HepG2 (cell line): ENCODE results near the gene UBXN2A. TPM values are rescaled to one million over a fixed set of nuclear protein-coding genes. Genes with fewer than 3 reads are reported as not detected.

Source experiments
- ARID2 ChIP-seq: sonication (generic); formaldehyde crosslinking; IDR thresholded peaks from 2 replicates; pipeline ENCODE4 v1.8.1; 2022; ENCODE audit warnings: mild to moderate bottlenecking, missing genetic modification reagents, borderline replicate concordance
- GABPA ChIP-seq, 2 experiments: IDR thresholded peaks; 2 replicates each; pipeline ENCODE4 v1.6.1; 2011 to 2016; ENCODE audit warnings: low read depth in 2 of 2, low read length in 1 of 2, missing biosample characterization in 1 of 2, missing genetic modification characterization in 1 of 2
- GTF2F1 ChIP-seq: fragments of 150-350 bp; IDR thresholded peaks from 2 replicates; pipeline ENCODE4 v1.6.1; 2014; ENCODE audit warnings: low read length
- HHEX ChIP-seq: IDR thresholded peaks from 2 replicates; pipeline ENCODE4 v1.6.1; 2016; ENCODE audit warnings: control low read depth
- KAT8 ChIP-seq: IDR thresholded peaks from 2 replicates; pipeline ENCODE4 v1.6.1; 2016; ENCODE audit warnings: missing genetic modification reagents, missing compliant biosample characterization
- MIXL1 ChIP-seq: IDR thresholded peaks from 2 replicates; pipeline ENCODE4 v1.6.1; 2016
- MXD3 ChIP-seq: IDR thresholded peaks from 2 replicates; pipeline ENCODE4 v1.6.1; 2016; ENCODE audit warnings: mild to moderate bottlenecking, missing biosample characterization, missing genetic modification reagents
- NFIC ChIP-seq: IDR thresholded peaks from 2 replicates; pipeline ENCODE4 v1.6.1; 2012; ENCODE audit warnings: mild to moderate bottlenecking, low read length, inconsistent platforms
- NFYC ChIP-seq: IDR thresholded peaks from 2 replicates; pipeline ENCODE4 v1.6.1; 2016; ENCODE audit warnings: missing genetic modification reagents, missing compliant biosample characterization
- SMYD3 ChIP-seq: sonication (generic); formaldehyde crosslinking; IDR thresholded peaks from 2 replicates; pipeline ENCODE4 v1.8.1; 2023; ENCODE audit warnings: mild to moderate bottlenecking, missing genetic modification reagents
- SOX5 ChIP-seq: IDR thresholded peaks from 2 replicates; pipeline ENCODE4 v1.6.1; 2016; ENCODE audit warnings: borderline replicate concordance
- SRF ChIP-seq: IDR thresholded peaks from 2 replicates; pipeline ENCODE4 v1.6.1; 2011; ENCODE audit warnings: mild to moderate bottlenecking, low read depth, low read length, moderate library complexity
- TBX2 ChIP-seq: sonication (generic); formaldehyde crosslinking; IDR thresholded peaks from 2 replicates; pipeline ENCODE4 v1.5.0; 2020; ENCODE audit warnings: missing genetic modification reagents, mild to moderate bottlenecking, borderline replicate concordance
- TCF7L2 ChIP-seq: IDR thresholded peaks from 2 replicates; pipeline ENCODE4 v1.6.1; 2011; ENCODE audit warnings: mild to moderate bottlenecking, low read depth, low read length, moderate library complexity
- TRIM24 ChIP-seq: sonication (generic); formaldehyde crosslinking; IDR thresholded peaks from 2 replicates; pipeline ENCODE4 v1.8.0; 2022; ENCODE audit warnings: mild to moderate bottlenecking, missing genetic modification reagents
- ZFYVE20 ChIP-seq: sonication (generic); formaldehyde crosslinking; IDR thresholded peaks from 2 replicates; pipeline ENCODE4 v1.8.0; 2023; ENCODE audit warnings: low read depth, mild to moderate bottlenecking, moderate library complexity, missing genetic modification reagents, borderline replicate concordance
- ZNF224 ChIP-seq: sonication (generic); formaldehyde crosslinking; IDR thresholded peaks from 2 replicates; pipeline ENCODE4 v1.5.0; 2020; ENCODE audit warnings: mild to moderate bottlenecking, missing genetic modification reagents
- ZNF337 ChIP-seq: sonication (generic); formaldehyde crosslinking; IDR thresholded peaks from 2 replicates; pipeline ENCODE4 v1.5.1; 2020; ENCODE audit warnings: missing genetic modification reagents, low read depth, mild to moderate bottlenecking, borderline replicate concordance
- ZNF441 ChIP-seq: sonication (generic); formaldehyde crosslinking; IDR thresholded peaks from 2 replicates; pipeline ENCODE4 v1.7.0; 2021; ENCODE audit warnings: missing genetic modification reagents, borderline replicate concordance
- ZNF704 ChIP-seq: sonication (generic); formaldehyde crosslinking; IDR thresholded peaks from 2 replicates; pipeline ENCODE4 v1.8.1; 2023; ENCODE audit warnings: mild to moderate bottlenecking, inconsistent platforms, moderate library complexity, missing genetic modification reagents, borderline replicate concordance
- ZNF792 ChIP-seq: IDR thresholded peaks from 2 replicates; pipeline ENCODE4 v1.6.1; 2016
- polyA plus RNA-seq, 8 experiments: library from polyadenylated mRNA; depleted of rRNA in 3 of 8; stranded (reverse) in 7 of 8; unstranded in 1 of 8; fragments of >200 nt; fragmentation: Illumina TruSeq in 4 of 8; extraction: Trizol in 4 of 8; gene quantifications; 2 replicates each; pipeline versions ENCODE4 v1.2.1 to v1.2.3, GENCODE V29; 2011 to 2016; ENCODE audit warnings: low read depth in 4 of 8, missing spikeins in 1 of 8, mixed read lengths in 1 of 8; ENCODE audit not compliant: insufficient read depth in 1 of 8
- total RNA-seq, 5 experiments: library from RNA; depleted of rRNA; stranded (reverse); fragments of >200 nt; fragmentation: Illumina TruSeq; extraction: Trizol; gene quantifications; 2 replicates each; pipeline ENCODE4 v1.2.3, GENCODE V29; 2016; ENCODE audit warnings: low read depth in 1 of 5
- TF ChIP-seq, protein P1 (sequence below): sonication (generic); formaldehyde crosslinking; IDR thresholded peaks from 2 replicates; pipeline ENCODE4 v1.4.0; 2020; ENCODE audit warnings: missing genetic modification reagents, borderline replicate concordance
- TF ChIP-seq, protein P2 (sequence below): fragments of 450-650 bp; IDR thresholded peaks from 2 replicates; pipeline ENCODE4 v1.6.1; 2017; ENCODE audit warnings: mild to moderate bottlenecking

UBXN2A gene
- total and polyA plus RNA-seq, 2 of the 13 experiments (the other 11 are each of a cell fraction or from before 2014, with no cell fraction given) = 8.3 to 20.9 TPM

- TF ChIP-seq, protein P1, sequence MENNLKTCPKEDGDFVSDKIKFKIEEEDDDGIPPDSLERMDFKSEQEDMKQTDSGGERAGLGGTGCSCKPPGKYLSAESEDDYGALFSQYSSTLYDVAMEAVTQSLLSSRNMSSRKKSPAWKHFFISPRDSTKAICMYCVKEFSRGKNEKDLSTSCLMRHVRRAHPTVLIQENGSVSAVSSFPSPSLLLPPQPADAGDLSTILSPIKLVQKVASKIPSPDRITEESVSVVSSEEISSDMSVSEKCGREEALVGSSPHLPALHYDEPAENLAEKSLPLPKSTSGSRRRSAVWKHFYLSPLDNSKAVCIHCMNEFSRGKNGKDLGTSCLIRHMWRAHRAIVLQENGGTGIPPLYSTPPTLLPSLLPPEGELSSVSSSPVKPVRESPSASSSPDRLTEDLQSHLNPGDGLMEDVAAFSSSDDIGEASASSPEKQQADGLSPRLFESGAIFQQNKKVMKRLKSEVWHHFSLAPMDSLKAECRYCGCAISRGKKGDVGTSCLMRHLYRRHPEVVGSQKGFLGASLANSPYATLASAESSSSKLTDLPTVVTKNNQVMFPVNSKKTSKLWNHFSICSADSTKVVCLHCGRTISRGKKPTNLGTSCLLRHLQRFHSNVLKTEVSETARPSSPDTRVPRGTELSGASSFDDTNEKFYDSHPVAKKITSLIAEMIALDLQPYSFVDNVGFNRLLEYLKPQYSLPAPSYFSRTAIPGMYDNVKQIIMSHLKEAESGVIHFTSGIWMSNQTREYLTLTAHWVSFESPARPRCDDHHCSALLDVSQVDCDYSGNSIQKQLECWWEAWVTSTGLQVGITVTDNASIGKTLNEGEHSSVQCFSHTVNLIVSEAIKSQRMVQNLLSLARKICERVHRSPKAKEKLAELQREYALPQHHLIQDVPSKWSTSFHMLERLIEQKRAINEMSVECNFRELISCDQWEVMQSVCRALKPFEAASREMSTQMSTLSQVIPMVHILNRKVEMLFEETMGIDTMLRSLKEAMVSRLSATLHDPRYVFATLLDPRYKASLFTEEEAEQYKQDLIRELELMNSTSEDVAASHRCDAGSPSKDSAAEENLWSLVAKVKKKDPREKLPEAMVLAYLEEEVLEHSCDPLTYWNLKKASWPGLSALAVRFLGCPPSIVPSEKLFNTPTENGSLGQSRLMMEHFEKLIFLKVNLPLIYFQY (CRISPR knock-in tag) = 0 out of 2 replicates have a peak, but pooled peaks have one; percentile 23
- no peak for TF ChIP-seq TBX2 (CRISPR knock-in tag)
- peak; percentile 79 for TF ChIP-seq KAT8 (CRISPR knock-in tag)
- no peak for TF ChIP-seq NFIC
- TF ChIP-seq ARID2 (CRISPR knock-in tag) = peak; percentile 58; the same call in 1 of the 2 replicates
- 0 out of 2 replicates have a peak, but pooled peaks have one; percentile 58 for TF ChIP-seq ZNF441 (CRISPR knock-in tag)
- TF ChIP-seq, protein P2, sequence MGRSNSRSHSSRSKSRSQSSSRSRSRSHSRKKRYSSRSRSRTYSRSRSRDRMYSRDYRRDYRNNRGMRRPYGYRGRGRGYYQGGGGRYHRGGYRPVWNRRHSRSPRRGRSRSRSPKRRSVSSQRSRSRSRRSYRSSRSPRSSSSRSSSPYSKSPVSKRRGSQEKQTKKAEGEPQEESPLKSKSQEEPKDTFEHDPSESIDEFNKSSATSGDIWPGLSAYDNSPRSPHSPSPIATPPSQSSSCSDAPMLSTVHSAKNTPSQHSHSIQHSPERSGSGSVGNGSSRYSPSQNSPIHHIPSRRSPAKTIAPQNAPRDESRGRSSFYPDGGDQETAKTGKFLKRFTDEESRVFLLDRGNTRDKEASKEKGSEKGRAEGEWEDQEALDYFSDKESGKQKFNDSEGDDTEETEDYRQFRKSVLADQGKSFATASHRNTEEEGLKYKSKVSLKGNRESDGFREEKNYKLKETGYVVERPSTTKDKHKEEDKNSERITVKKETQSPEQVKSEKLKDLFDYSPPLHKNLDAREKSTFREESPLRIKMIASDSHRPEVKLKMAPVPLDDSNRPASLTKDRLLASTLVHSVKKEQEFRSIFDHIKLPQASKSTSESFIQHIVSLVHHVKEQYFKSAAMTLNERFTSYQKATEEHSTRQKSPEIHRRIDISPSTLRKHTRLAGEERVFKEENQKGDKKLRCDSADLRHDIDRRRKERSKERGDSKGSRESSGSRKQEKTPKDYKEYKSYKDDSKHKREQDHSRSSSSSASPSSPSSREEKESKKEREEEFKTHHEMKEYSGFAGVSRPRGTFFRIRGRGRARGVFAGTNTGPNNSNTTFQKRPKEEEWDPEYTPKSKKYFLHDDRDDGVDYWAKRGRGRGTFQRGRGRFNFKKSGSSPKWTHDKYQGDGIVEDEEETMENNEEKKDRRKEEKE = no peak
- no peak for TF ChIP-seq HHEX (CRISPR knock-in tag)
- TF ChIP-seq TRIM24 = no peak
- peak; percentile 57; the same call in 1 of the 2 replicates for TF ChIP-seq ZNF792 (CRISPR knock-in tag)
- no peak for TF ChIP-seq SMYD3 (CRISPR knock-in tag)
- TF ChIP-seq GTF2F1 = no peak
- TF ChIP-seq TCF7L2 = no peak
- peak; percentile 79; the same call in 1 of the 2 replicates for TF ChIP-seq ZNF704 (CRISPR knock-in tag)
- no peak for TF ChIP-seq ZNF337 (CRISPR knock-in tag)
- no peak for TF ChIP-seq SRF
- TF ChIP-seq ZFYVE20 (CRISPR knock-in tag) = no peak
- peak; percentile 77 for TF ChIP-seq GABPA (IDR thresholded peaks at IDR 0.05; ENCODE audit: low read depth, low read length)
- TF ChIP-seq GABPA (CRISPR knock-in tag; IDR thresholded peaks at IDR 0.05; ENCODE audit: low read depth) = peak; percentile 96
- no peak for TF ChIP-seq MXD3 (CRISPR knock-in tag)
- TF ChIP-seq ZNF224 (CRISPR knock-in tag) = no peak
- no peak for TF ChIP-seq MIXL1
- TF ChIP-seq NFYC (CRISPR knock-in tag) = peak; percentile 98
- no peak for TF ChIP-seq SOX5 (CRISPR knock-in tag)
These were observed 106.9 kb downstream of the UBXN2A start, which contains the start of gene WDCP (continued) for GRCh38 chr2:24046930-24047702.
